WTC11 (cell line): ENCODE measurements around the gene ZNF554.

Experiments used
- CREB1 ChIP-seq: sonication (generic); formaldehyde crosslinking; IDR thresholded peaks from 2 replicates; pipeline ENCODE4 v1.8.0; 2023; ENCODE audit warnings: mild to moderate bottlenecking, missing genetic modification reagents
- PRRX2 ChIP-seq: fragments of 250-450 bp; sonication (Bioruptor Pico); IDR thresholded peaks from 2 replicates; pipeline ENCODE4 v1.8.0; 2021; ENCODE audit warnings: mild to moderate bottlenecking
- ZNF317 ChIP-seq: sonication (generic); formaldehyde crosslinking; IDR thresholded peaks from 2 replicates; pipeline ENCODE4 v1.8.1; 2023; ENCODE audit warnings: low read depth, mild to moderate bottlenecking, moderate library complexity, missing genetic modification reagents, borderline replicate concordance
- TF ChIP-seq, protein P1 (sequence below): fragments of 200-600 bp; IDR thresholded peaks from 2 replicates; pipeline ENCODE4 v1.8.0; 2022; ENCODE audit warnings: antibody characterized with exemption
- TF ChIP-seq, protein P2 (sequence below): sonication (generic); formaldehyde crosslinking; IDR thresholded peaks from 2 replicates; pipeline ENCODE4 v1.8.0; 2022; ENCODE audit warnings: mild to moderate bottlenecking, missing genetic modification reagents
- TF ChIP-seq, protein P3 (sequence below): sonication (generic); formaldehyde crosslinking; IDR thresholded peaks from 2 replicates; pipeline ENCODE4 v1.8.1; 2022; ENCODE audit warnings: mild to moderate bottlenecking, missing genetic modification reagents, moderate library complexity, borderline replicate concordance
- TF ChIP-seq, protein P4 (sequence below): sonication (generic); formaldehyde crosslinking; IDR thresholded peaks from 2 replicates; pipeline ENCODE4 v1.8.1; 2022; ENCODE audit warnings: low read depth, missing genetic modification reagents, borderline replicate concordance

DNA sequence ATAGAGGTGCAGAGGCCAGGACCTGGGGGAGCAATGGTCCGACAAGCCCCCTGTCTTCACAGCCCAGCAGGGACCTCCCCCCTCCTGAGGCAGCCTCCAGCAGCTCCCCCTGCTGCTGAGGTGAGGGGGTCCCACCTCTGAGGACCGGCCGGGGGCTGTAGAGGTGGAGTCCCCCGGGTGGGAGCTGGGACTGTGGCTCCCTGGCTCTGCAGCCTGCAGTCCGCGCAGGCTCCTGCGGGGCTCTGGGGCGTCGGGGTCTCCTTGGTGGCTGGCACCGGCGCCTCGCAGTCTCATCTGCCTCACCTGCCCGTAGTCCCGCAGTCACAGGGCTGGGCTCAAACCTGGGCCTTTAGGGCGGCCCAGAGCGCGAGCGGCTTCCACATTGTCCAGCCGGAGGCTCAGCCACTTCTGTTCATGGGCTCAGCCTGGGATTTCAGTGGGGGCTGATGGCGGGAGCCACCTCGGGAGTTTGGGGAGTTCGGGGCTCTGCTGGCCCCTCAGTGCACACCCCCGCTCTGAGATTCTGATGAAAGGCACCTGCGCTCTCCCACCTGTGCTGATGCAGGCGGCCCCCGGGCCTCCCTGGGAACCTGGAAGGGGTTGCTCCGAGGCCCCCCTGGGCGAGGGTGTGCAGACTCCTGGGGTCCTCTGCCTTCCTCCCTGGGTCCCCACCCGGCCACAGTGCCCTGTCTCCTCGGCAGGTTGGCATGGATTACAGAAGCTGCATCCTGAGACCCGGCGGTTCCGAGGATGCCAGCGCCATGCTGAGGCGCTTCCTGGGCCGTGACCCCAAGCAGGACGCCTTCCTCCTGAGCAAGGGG, 7.0 kb upstream of the ZNF554 start:
- TF ChIP-seq, protein P1, sequence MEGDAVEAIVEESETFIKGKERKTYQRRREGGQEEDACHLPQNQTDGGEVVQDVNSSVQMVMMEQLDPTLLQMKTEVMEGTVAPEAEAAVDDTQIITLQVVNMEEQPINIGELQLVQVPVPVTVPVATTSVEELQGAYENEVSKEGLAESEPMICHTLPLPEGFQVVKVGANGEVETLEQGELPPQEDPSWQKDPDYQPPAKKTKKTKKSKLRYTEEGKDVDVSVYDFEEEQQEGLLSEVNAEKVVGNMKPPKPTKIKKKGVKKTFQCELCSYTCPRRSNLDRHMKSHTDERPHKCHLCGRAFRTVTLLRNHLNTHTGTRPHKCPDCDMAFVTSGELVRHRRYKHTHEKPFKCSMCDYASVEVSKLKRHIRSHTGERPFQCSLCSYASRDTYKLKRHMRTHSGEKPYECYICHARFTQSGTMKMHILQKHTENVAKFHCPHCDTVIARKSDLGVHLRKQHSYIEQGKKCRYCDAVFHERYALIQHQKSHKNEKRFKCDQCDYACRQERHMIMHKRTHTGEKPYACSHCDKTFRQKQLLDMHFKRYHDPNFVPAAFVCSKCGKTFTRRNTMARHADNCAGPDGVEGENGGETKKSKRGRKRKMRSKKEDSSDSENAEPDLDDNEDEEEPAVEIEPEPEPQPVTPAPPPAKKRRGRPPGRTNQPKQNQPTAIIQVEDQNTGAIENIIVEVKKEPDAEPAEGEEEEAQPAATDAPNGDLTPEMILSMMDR, result no peak
- TF ChIP-seq, protein P2, sequence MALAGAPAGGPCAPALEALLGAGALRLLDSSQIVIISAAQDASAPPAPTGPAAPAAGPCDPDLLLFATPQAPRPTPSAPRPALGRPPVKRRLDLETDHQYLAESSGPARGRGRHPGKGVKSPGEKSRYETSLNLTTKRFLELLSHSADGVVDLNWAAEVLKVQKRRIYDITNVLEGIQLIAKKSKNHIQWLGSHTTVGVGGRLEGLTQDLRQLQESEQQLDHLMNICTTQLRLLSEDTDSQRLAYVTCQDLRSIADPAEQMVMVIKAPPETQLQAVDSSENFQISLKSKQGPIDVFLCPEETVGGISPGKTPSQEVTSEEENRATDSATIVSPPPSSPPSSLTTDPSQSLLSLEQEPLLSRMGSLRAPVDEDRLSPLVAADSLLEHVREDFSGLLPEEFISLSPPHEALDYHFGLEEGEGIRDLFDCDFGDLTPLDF, result no peak
- no peak for TF ChIP-seq PRRX2 (CRISPR knock-in tag)
- TF ChIP-seq CREB1 (CRISPR knock-in tag), result no peak
- TF ChIP-seq, protein P3, sequence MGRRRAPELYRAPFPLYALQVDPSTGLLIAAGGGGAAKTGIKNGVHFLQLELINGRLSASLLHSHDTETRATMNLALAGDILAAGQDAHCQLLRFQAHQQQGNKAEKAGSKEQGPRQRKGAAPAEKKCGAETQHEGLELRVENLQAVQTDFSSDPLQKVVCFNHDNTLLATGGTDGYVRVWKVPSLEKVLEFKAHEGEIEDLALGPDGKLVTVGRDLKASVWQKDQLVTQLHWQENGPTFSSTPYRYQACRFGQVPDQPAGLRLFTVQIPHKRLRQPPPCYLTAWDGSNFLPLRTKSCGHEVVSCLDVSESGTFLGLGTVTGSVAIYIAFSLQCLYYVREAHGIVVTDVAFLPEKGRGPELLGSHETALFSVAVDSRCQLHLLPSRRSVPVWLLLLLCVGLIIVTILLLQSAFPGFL (CRISPR knock-in tag), result no peak
- TF ChIP-seq ZNF317, result no peak
- TF ChIP-seq, protein P4, sequence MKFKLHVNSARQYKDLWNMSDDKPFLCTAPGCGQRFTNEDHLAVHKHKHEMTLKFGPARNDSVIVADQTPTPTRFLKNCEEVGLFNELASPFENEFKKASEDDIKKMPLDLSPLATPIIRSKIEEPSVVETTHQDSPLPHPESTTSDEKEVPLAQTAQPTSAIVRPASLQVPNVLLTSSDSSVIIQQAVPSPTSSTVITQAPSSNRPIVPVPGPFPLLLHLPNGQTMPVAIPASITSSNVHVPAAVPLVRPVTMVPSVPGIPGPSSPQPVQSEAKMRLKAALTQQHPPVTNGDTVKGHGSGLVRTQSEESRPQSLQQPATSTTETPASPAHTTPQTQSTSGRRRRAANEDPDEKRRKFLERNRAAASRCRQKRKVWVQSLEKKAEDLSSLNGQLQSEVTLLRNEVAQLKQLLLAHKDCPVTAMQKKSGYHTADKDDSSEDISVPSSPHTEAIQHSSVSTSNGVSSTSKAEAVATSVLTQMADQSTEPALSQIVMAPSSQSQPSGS (CRISPR knock-in tag), result no peak
